Head of caudate nucleus (tissue), 42 donors: Measurements from ENCODE around the gene TMEM86B.

Experiments used
- DNase-seq, 42 donors: peaks; one replicate each; pipeline versions ENCODE4 v3.0.0 to v3.0.0-alpha.2; 2020 to 2021; ENCODE audit warnings: mixed read lengths in 7 of 42
- intact Hi-C: fragments of 100-400 bp; cut with DNase I; formaldehyde crosslinking; loops from one replicate; pipeline ENCODE4 v1.15.0; 2022

TMEM86B gene, protein sequence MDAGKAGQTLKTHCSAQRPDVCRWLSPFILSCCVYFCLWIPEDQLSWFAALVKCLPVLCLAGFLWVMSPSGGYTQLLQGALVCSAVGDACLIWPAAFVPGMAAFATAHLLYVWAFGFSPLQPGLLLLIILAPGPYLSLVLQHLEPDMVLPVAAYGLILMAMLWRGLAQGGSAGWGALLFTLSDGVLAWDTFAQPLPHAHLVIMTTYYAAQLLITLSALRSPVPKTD

DNA sequence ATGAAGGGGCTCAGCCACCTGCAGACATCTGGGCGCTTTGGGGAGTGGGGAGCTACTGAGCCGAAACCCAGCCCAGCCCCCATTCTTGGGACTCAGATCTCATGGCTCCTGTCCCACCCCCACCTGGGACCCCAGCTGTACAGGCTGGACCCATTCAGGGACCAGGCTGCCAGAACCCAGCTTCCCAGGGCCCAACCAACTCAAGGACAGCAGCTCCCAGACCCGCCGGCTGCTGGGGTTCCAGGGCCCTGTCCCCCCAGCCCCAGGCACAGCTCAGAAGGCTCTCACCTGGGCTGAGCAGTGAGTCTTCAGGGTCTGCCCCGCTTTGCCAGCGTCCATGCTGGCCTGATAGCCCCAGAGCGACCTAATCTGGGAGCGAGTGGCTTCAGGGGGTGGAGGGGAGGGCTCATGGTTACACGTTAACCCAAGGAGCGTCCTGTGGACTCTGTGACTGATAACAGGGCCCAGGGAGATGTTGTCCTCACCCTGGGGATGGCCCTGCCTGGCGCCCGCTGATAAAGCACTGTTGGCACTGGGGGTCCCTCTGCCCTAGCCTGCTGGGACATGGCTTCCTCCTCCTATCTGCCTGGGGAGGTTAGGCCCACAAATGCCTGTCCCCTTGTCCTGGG lies at the start of gene TMEM86B:
TMEM86B (minus strand) TSS at position 361 of the 629 bp plus-strand sequence; CDS start at position 339, 22 bp downstream.
- intact Hi-C loops, result no loop called here
- no peak for DNase-seq

DNA sequence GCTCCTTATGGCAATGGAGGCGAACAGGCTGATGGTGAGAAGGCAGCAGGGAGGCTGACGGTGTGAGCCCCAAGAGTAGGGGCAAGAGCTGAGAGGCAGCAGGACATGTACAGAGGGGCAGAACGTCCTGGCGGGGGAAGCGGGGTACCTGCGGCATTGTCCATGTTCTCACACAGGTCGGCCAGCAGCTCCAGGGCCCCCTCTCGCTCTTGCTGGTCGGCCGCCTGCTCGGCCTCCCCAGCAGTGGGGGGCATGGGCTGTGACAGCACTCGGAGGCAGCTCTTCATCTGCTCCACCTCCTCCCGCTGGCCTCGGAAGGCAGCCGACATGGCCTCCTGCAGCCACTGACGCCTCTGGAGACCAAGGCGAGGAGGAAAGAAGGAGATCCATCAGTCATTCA lies 48.9 kb upstream of the TMEM86B start:
- no peak for DNase-seq
- intact Hi-C loops, result no loop called here

DNA sequence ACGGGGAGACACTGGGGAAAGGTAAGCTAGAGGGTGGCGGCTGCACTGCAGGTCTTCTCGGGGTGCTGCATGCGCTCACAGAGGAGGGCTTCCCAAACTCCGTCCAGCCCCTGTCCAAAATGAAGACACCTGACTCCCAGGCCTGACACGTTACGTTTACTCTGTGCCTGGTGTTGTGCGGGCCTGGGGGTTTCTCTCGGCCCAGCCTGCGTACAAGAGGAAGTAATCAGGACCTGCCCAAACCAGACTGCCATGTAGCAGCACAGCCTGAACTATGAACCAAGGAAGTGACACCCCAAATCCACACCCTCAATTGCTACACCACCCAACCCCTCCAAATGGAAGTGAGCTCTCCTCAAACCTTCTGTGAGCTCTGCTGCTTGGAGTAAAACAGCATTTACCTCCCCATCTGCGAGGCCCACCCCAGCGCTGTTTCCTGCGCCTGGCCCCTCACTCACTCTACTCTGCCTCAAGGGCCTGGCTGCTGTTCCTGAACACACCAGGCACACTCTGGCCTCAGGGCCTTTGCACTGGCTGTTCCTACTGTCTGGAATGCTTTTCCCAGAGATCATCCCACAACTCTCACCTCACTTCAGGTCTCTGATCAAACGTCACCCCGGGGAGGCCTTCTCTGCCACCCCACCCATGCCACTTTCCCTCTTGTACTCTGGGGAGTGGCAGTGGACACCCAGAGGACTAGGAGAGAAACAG lies 48.3 kb upstream of the TMEM86B start:
- intact Hi-C loops, result no loop called here
- DNase-seq, result no peak

DNA sequence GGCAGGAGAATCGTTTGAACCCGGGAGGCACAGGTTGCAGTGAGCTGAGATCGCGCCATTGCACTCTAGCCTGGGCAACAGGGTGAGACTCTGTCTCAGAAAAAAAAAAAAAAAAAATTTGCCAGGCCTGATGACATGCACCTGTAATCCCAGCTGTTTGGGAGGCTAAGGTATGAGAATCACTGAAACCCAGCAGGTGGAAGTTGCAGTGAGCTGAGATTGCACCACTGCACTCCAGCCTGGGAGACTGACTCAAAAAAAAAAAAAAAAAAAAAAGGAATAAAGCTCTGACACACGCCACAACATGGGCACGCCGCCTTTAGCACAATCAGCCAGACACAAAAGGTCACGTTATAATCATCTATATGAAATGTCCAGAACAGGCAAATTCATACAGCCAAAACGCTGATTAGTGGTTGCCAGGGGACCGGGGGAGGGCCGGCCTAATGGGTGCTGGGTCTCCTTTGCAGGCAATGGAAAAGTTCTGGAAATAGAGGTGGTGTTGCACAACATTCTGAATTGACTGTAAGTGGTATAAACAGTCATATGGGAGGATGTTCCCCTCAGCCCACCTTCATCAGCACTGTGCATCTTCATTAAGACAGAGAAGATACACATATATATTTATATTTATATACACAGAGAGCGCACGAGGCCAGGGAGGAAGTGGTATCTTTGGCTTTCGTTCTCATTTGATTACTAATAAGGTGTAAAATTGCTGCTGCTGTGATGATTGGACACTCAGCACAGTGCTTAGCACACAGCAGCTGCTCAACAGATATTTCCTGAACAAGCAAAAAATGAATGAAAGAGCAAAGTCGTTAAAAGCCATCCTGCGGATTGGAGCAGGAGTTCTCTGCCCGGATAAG lies 47.5 kb upstream of the TMEM86B start:
- intact Hi-C loops, result no loop called here

DNA sequence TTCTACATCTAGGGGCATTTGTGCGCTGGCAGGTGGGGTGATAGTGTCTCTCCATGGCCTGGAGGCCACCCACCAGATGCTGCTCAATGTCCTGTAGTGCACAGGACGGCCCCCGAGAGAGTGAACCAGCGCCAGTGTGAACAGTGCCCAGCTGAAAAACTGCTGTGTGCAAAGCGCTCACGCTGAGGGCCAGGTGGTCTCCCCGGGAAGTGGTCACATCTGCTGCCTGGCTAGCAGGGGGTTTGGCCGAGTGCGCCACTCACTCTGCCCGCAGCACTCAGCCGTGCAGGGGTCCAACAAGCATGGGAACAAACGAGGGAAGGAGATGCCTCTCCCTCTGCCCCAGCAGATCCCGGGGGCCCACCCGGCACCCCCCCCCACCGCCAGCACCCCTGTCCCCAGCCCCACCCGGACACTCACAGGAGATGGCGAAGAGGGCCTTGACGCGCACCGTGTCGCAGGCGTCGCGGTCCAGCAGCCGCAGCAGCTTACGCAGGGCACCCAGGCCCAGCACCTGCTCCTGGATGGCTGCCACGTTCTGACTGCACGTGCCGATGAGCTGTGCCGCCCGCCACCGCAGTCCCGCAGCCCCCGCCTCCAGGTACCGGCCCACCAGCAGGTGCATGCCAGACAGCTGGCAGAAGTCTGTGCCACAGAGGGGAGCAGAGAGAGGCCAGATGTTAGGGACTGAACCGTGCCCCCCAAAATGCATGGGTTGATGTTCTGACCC lies 45.6 kb upstream of the TMEM86B start:
- intact Hi-C loops, result no loop called here
- peak in 24 of 42 donors; percentile 33 to 77 (median 64) for DNase-seq

More for the DNA sequence above, 47.5 kb upstream of the TMEM86B start:
- no peak for DNase-seq

DNA sequence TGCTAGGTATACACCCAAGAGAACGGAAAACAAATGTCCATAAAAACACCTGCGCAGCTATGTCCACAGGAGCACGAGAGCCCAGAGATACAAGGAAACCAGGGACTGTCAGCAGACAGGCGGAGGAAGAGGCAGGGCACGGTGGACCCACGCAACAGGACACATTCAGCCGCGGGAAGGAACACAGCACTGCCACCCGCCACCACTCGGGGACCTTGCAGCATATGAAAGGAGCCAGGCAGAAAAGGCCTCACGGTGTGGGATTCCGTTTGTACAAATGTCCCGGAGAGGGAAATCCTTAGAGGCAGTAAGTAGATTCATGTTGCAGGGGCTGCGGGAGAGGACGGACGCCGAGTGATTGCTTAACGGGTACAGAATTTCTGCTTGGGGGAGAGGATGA lies 43.6 kb upstream of the TMEM86B start:
- intact Hi-C loops, result no loop called here

DNA sequence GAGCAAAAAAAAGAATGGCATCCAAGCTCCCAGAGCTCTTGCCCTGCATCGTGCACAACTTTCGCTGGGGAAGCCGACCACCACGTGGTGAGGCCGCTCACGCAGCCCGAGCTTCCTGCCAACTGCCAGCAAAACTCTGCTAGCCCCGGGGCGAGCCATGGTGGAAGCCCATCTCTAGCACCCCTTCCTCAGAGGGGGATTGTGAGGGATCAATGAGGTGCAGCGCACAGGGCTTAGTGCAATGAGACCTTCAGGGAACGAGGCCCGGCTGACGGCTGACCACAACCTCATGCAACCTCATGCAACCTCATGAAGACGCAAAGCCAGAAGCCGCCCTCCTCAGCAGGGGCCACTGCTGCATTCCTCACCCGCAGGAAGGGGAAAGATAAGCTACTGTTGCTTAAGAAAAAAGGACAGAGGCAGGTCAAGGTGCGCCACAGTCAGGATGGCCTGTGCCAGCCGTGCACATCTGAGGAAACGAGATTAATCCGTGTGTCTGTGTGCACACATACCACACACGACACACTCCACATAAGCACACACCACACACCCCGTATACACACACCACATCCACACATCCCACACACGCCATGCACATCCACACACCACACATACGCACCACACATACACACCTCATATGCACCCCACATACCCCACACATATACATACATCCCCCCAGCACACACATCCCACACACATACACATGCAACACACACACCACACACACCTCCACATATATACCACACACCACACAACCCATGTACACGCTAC lies 41.8 kb upstream of the TMEM86B start:
- intact Hi-C loops, result no loop called here
- DNase-seq, result no peak

More for the DNA sequence above, 43.6 kb upstream of the TMEM86B start:
- DNase-seq, result no peak

GRCh38 chr19:55269299-55269698 lies 40.7 kb upstream of the TMEM86B start:
- DNase-seq, result peak in 39 of 42 donors; percentile 35 to 90 (median 69)
- intact Hi-C loops, result no loop called here

- DNase-seq, result no peak
- intact Hi-C loops, result no loop called here
Measured at GRCh38 chr19:55266840-55267239, 38.3 kb upstream of the TMEM86B start.

GRCh38 chr19:55266404-55266803 lies 37.8 kb upstream of the TMEM86B start:
- no peak for DNase-seq

DNA sequence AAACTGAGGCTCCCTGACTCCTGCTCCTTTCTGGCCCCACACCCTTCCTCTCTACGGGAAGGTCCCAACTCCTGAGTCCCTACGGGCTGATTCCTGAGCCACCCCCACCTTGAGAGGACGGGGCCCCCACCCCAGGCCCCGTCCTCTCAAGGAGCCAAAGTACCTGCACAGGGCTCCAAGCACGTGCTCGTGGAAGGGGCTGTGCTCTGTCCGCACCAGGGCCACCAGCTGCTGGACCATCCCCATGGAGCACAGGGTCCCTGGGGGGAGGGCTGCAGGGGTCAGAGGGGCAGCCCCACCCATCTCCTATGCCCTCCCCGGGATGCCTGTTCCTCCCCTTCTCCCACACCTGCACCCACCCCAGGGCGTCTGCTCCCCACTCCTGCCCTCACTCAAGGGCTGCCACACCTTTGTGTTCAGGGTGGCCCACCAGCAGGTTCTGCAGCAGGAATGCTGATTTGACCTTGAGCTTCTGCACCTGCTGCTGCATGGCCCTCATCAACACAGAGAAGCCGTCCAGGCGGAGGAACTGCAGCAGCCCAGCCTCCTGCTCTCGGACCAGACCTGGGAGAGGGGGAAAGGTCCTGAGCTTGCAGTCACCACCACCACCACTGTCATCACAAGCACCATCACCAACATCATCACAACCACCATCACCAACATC lies 37.3 kb upstream of the TMEM86B start:
- no peak for DNase-seq
- intact Hi-C loops, result no loop called here

More at GRCh38 chr19:55266404-55266803, 37.8 kb upstream of the TMEM86B start:
- intact Hi-C loops, result no loop called here

DNA sequence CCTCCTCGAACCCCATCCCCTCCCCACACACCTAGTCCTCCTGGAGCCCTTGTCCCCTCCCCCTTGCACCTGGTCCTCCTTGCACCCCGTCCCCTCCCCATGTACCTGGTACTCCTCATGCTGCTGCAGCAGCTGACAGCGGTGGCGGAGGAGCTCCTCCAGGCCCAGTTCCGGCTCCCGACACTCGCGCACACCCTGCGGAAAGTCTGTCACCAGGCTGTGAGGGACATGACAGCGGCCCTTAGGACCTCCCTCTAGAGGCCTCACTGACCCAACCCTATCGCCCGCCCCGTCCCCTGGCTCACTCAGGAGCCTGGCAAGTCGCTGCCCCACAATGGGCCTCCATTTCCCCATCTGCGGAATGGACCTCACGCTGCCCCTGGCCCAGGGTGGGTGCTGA lies 36.6 kb upstream of the TMEM86B start:
- intact Hi-C loops, result no loop called here
- DNase-seq, result no peak

DNA sequence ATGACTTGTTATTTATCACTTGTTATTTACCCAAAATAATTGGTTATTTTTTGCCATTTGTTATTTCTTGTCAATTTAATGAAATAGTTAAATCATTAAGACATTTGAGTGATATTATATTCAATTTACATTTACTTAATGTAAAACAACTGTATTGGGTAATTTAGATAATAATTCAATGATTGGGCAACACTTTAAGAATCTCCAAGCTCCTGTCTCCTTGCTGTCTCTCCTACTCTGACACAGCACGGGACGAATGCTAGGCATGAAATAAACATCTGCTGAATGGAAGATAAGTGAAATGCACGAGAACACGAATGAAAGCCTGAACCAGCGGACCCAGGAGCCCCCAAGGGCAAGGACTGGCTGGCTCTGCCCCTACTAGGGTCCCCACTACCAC lies 36.0 kb upstream of the TMEM86B start:
- no peak for DNase-seq
- intact Hi-C loops, result no loop called here

GRCh38 chr19:55262359-55262758 lies 33.8 kb upstream of the TMEM86B start:
- intact Hi-C loops, result no loop called here
- DNase-seq, result no peak

DNA sequence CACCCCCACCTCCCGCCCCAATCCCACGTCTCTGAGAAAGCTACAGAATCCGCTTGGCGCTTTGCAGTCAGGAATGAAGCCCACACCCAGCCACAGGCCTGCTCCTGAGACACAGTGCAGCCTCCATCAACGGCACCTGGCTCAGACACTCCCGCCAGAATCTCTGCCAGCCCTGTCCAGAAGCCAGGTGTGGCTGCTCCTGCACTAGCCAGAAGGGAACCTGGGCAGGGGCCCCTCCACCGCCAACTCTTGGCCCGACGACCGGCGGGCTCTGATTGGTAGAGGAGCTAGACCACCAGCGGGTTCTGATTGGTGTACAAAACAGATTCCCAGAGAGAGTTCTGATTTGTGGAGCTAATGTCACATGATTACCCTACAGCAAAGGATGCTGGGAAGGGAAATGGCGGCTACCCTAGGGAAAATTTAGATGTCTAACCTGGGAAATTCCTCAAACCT lies 33.1 kb upstream of the TMEM86B start:
- intact Hi-C loops, result no loop called here
- DNase-seq, result peak in 2 of 42 donors; percentile 34 to 55

DNA sequence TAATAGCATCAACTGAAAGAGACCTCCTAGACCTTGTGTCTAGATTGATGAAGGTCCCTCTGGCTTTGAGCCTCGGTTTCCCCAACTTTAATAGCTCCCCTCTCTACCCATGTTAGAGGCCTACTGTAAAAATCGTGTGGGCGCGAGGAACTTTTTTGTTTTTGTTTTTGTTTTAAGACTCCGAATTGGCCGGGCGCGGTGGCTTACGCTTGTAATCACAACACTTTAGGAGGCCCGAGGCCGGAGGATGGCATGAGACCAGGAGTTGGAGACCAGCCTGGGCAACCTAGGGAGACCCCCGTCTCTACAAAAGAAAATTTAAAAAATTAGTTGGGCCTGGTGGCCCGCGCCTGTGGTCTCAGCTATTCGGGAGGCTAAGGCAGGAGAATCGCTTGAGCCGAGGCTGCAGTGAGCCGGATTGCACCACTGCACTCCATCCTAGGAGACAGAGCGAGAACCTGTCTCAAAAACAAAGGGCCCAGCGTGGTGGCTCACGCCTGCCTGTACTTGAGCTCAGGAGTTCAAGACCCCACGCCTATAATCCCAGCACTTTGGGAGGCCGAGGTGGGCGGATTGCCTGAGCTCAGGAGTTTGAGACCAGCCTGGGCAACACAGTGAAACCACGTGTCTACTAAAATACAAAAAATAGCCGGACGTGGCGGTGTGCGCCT lies 31.1 kb upstream of the TMEM86B start:
- intact Hi-C loops, result no loop called here
- peak in 7 of 42 donors; percentile 16 to 54 (median 42) for DNase-seq
